Left renal pelvis (tissue), 4 donors: ENCODE data around the gene CARD10. TPM values are rescaled to one million over a fixed set of nuclear protein-coding genes. Genes with fewer than 3 reads are reported as not detected.

Source experiments
- DNase-seq, 4 donors: peaks; one replicate each; pipeline ENCODE4 v3.0.0-alpha.2; 2013; ENCODE audit warnings: low read depth in 4 of 4, low spot score in 3 of 4
- polyA plus RNA-seq, 4 donors: library from polyadenylated mRNA; unstranded; fragments of 120-200 nt; gene quantifications; one replicate each; pipeline ENCODE4 v1.2.1, GENCODE V29; 2013; ENCODE audit not compliant: insufficient read length in 4 of 4

Gene CARD10
- polyA plus RNA-seq, 4 donors, result 13.4 to 27.7 (median 16.6) TPM

- no peak for DNase-seq
Measured at GRCh38 chr22:37448516-37449127, 70.6 kb downstream of the CARD10 start.

DNA sequence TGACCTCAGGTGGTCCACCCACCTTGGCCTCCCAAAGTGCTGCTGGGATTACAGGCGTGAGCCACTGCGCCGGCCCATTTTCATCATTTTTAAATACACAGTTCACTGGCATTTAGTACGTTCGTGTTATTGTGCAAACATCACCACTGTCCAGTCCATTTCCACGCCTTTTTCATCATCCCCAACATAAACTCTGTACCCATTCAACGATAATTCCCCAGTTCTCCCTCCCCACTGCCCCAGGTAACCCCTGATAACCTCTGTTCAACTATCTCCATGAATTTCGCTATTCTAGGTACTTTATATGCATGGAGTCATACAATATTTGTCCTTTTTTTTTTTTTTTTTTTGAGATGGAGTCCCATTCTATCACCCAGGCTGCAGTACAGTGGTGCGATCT is 73.7 kb downstream of the CARD10 start:
- no peak for DNase-seq

DNA sequence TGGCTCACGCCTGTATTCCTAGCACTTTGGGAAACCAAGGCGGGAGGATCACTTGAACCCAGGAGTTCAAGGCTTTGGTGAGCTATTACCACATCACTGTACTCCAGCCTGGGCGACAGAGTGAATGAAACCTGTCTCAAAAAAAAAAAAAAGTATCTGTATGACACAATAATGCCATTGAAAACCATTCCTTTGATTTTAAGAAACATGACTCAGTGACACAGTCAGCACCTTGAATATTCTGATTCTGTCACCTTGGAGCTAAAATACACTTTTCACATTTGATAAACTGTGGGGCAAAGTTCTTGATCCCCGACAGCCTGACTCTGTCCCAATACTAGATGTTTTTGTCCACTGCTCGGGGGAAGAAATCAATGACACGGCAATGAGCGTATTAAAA is 75.2 kb downstream of the CARD10 start:
- no peak for DNase-seq

GRCh38 chr22:37443086-37443485 is 76.1 kb downstream of the CARD10 start:
- DNase-seq, result no peak

DNA sequence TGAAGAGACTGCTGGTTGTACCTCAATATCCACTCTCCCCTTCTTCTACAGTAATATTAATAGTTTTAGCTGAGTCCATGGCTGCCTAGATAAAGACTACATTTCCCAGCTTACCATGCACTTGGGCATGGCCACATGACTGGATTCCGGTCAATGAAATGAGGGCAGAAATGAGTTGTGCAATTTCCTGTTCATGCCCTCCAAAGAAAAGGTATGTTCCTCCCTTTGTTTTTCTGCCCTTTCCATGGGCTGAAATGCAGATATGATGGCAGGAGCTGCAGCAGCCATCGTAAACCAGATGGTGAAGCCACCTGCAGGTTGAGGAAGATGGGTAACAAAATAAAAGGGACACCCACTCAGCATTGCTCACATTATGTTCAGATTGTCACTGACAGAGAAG is 76.7 kb downstream of the CARD10 start:
- no peak for DNase-seq

DNA sequence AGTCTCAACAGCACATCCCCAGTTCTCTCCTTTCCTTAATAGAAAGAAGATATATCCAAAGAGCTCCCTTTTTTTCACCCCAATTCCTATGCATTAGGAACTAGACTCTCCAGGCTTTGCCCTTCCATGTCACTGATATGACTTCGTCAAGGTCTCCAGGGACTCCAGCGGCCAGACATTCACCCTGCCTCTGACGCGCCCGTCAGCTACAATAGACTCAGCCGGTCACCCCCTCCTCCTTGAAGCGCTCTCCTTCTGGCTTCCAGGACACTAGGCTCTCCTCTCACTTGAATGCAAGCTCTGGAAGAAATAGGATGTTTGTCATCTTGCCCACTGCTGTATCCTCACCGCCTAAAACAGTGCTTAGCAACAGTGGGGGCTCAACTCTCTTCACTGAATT is 77.1 kb downstream of the CARD10 start:
- no peak for DNase-seq

- no peak for DNase-seq
Measured at GRCh38 chr22:37440875-37441274, 78.3 kb downstream of the CARD10 start.

Other genes with a start within 250 kb of the CARD10 start
- gene CYTH4, start 236.9 kb downstream of the CARD10 start, polyA plus RNA-seq, result 1 to 10 TPM; 3.4 to 6.2 (median 4.0) TPM
- 1 to 10 TPM in 3 of 4 donors, under 1 TPM in 1; 0.54 to 5.3 (median 1.4) TPM for gene ELFN2, start 91.9 kb downstream of the CARD10 start, polyA plus RNA-seq
- 10 to 100 TPM in 1 of 4 donors, 1 to 10 TPM in 3; 4.6 to 10.4 (median 8.1) TPM for gene MFNG, start 33.0 kb downstream of the CARD10 start, polyA plus RNA-seq
- 10 to 100 TPM; 35.3 to 71.5 (median 53.8) TPM for gene CDC42EP1, start 41.1 kb upstream of the CARD10 start, polyA plus RNA-seq
- 10 to 100 TPM in 3 of 4 donors, 1 to 10 TPM in 1; 2.5 to 30.7 (median 27.6) TPM for gene LGALS2, start 60.7 kb upstream of the CARD10 start, polyA plus RNA-seq
- 10 to 100 TPM; 34.9 to 78.9 (median 47.2) TPM for gene GGA1, start 89.4 kb upstream of the CARD10 start, polyA plus RNA-seq
- gene SH3BP1, start 120.3 kb upstream of the CARD10 start, polyA plus RNA-seq, result 10 to 100 TPM; 16.1 to 27.5 (median 24.1) TPM
- gene PDXP, start 139.3 kb upstream of the CARD10 start, polyA plus RNA-seq, result 10 to 100 TPM; 15.2 to 19.9 (median 17.9) TPM
- gene LGALS1, start 156.2 kb upstream of the CARD10 start, polyA plus RNA-seq, result 1,000 to 10,000 TPM in 1 of 4 donors, 100 to 1,000 TPM in 3; 391 to 1,057 (median 412) TPM
- gene NOL12, start 166.9 kb upstream of the CARD10 start, polyA plus RNA-seq, result 10 to 100 TPM; 16.4 to 26.6 (median 17.4) TPM
- gene TRIOBP, start 177.6 kb upstream of the CARD10 start, polyA plus RNA-seq, result 10 to 100 TPM; 51.8 to 86.1 (median 61.4) TPM